NCI-H774 (cell line): Measurements from ENCODE around the gene GSK3B.
"Not testable (repeated sequence)": the region's sequence is repeated elsewhere in the genome, so short reads cannot be mapped to it uniquely, and the experiment has no call there.

Experiments used
- DNase-seq: peaks from one replicate; lab custom pipeline; 2025; lab: John Stamatoyannopoulos, UW

GSK3B gene

GRCh38 chr3:120005741-120006140, 88.5 kb downstream of the GSK3B start:
- not testable (repeated sequence) for DNase-seq

GRCh38 chr3:120004008-120004498, 90.2 kb downstream of the GSK3B start:
- DNase-seq, result not testable (repeated sequence)

- no peak for DNase-seq
Measured at GRCh38 chr3:119998166-119998565, 96.1 kb downstream of the GSK3B start.

- no peak for DNase-seq
Measured at GRCh38 chr3:119990888-119991287, 103.4 kb downstream of the GSK3B start.

GRCh38 chr3:119989981-119990655, 104.1 kb downstream of the GSK3B start:
- no peak for DNase-seq

GRCh38 chr3:119986812-119987211, 107.4 kb downstream of the GSK3B start:
- DNase-seq, result not testable (repeated sequence)

GRCh38 chr3:119981386-119981785, 112.9 kb downstream of the GSK3B start:
- DNase-seq, result no peak

GRCh38 chr3:119978554-119979208, 115.6 kb downstream of the GSK3B start:
- no peak for DNase-seq

- DNase-seq, result no peak
Measured at GRCh38 chr3:119977353-119977752, 116.9 kb downstream of the GSK3B start.

- no peak for DNase-seq
Measured at GRCh38 chr3:119976214-119976613, 118.0 kb downstream of the GSK3B start.

- DNase-seq, result no peak
Measured at GRCh38 chr3:119974656-119975055, 119.6 kb downstream of the GSK3B start.

GRCh38 chr3:119973018-119973646, 121.1 kb downstream of the GSK3B start:
- no peak for DNase-seq

- no peak for DNase-seq
Measured at GRCh38 chr3:119969759-119970158, 124.5 kb downstream of the GSK3B start.

GRCh38 chr3:119967353-119968006, 126.8 kb downstream of the GSK3B start:
- no peak for DNase-seq

GRCh38 chr3:119965692-119966091, 128.6 kb downstream of the GSK3B start:
- no peak for DNase-seq

- DNase-seq, result no peak
Measured at GRCh38 chr3:119964294-119964693, 130.0 kb downstream of the GSK3B start.

GRCh38 chr3:119955972-119956371, 138.3 kb downstream of the GSK3B start:
- DNase-seq, result no peak

GRCh38 chr3:119950666-119951325, 143.5 kb downstream of the GSK3B start:
- DNase-seq, result no peak

GRCh38 chr3:119945291-119945690, 149.0 kb downstream of the GSK3B start:
- DNase-seq, result no peak

GRCh38 chr3:119944091-119944490, 150.2 kb downstream of the GSK3B start:
- no peak for DNase-seq

GRCh38 chr3:119939077-119939476, 155.2 kb downstream of the GSK3B start:
- no peak for DNase-seq

- no peak for DNase-seq
Measured at GRCh38 chr3:119937229-119937628, 157.0 kb downstream of the GSK3B start.
